Measurements from ENCODE around the gene ADAMTS16. TPM values are rescaled to one million over a fixed set of nuclear protein-coding genes. Genes with fewer than 3 reads are reported as not detected.

Gene ADAMTS16
- total RNA-seq, 2 experiments from 2014 or later = not detected

GRCh38 chr5:5242056-5242455 is 101.9 kb downstream of the ADAMTS16 start:
- intact Hi-C loops (cut with DNase I, micrococcal nuclease) = no loop called here
- H3K27me3 Mint-ChIP-seq = no peaks in the 10 kb centered on the region
- H3K4me3 ChIP-seq (ENCODE audit: low read length) = no peak overlapping the region
- DNase-seq (no peak), ATAC-seq (ENCODE audit: poor library complexity) (no peak)
- H3K36me3 Mint-ChIP-seq (ENCODE audit: low read depth) = no peaks in the 10 kb centered on the region
- no peak for TF ChIP-seq CTCF (IDR thresholded peaks at IDR 0.05)
- no peak overlapping the region for H3K27ac Mint-ChIP-seq
- no peak overlapping the region for H3K4me3 Mint-ChIP-seq
- H3K27me3 ChIP-seq (ENCODE audit: control insufficient read depth in 1 of 2, insufficient read depth in 2 of 2, low read length in 2 of 2) = no peaks in the 10 kb centered on the region
- peaks cover 0 to 8% of the 10 kb centered on the region in 2 experiments for H3K9me3 ChIP-seq (ENCODE audit: control insufficient read depth in 1 of 2, insufficient read depth in 1 of 2, low read length in 2 of 2)
- no peaks in the 10 kb centered on the region for H3K4me1 ChIP-seq (ENCODE audit: insufficient read depth, low read length)
- H3K36me3 ChIP-seq (ENCODE audit: insufficient read depth, low read length) = no peaks in the 10 kb centered on the region
- no peaks in the 10 kb centered on the region for H3K4me1 Mint-ChIP-seq (ENCODE audit: low read depth)
- no peak overlapping the region for H3K27ac ChIP-seq (ENCODE audit: low read depth in 1 of 2, low read length in 2 of 2)
- CTCF ChIA-PET = no interaction called here
- POLR2A ChIA-PET = no interaction called here
- H3K9me3 Mint-ChIP-seq = no peaks in the 10 kb centered on the region

GRCh38 chr5:5246736-5247135 is 106.6 kb downstream of the ADAMTS16 start:
- Mint-ChIP-seq H3K36me3 (ENCODE audit: low read depth) (no peaks in the 10 kb centered on the region), H3K9me3 (no peaks in the 10 kb centered on the region), H3K27me3 (no peaks in the 10 kb centered on the region), H3K27ac (no peak overlapping the region), H3K4me3 (no peak overlapping the region), H3K4me1 (ENCODE audit: low read depth) (no peaks in the 10 kb centered on the region)
- TF ChIP-seq CTCF (IDR thresholded peaks at IDR 0.05) = no peak
- Histone ChIP-seq H3K27me3 (ENCODE audit: control insufficient read depth in 1 of 2, insufficient read depth in 2 of 2, low read length in 2 of 2) (no peaks in the 10 kb centered on the region), H3K4me1 (ENCODE audit: insufficient read depth, low read length) (no peaks in the 10 kb centered on the region), H3K36me3 (ENCODE audit: insufficient read depth, low read length) (no peaks in the 10 kb centered on the region), H3K9me3 (ENCODE audit: control insufficient read depth in 1 of 2, insufficient read depth in 1 of 2, low read length in 2 of 2) (peaks cover 0 to 4% of the 10 kb centered on the region in 2 experiments), H3K4me3 (ENCODE audit: low read length) (no peak overlapping the region), H3K27ac (ENCODE audit: low read depth in 1 of 2, low read length in 2 of 2) (no peak overlapping the region)
- POLR2A ChIA-PET = no interaction called here
- DNase-seq (no peak), ATAC-seq (ENCODE audit: poor library complexity) (no peak)
- CTCF ChIA-PET = no interaction called here
- intact Hi-C loops (cut with DNase I, micrococcal nuclease) = no loop called here

GRCh38 chr5:5250758-5251157 is 110.6 kb downstream of the ADAMTS16 start:
- Mint-ChIP-seq H3K27me3 (no peaks in the 10 kb centered on the region), H3K36me3 (ENCODE audit: low read depth) (no peaks in the 10 kb centered on the region), H3K4me3 (no peak overlapping the region), H3K27ac (no peak overlapping the region), H3K9me3 (peaks cover 6% of the 10 kb centered on the region), H3K4me1 (ENCODE audit: low read depth) (no peaks in the 10 kb centered on the region)
- Histone ChIP-seq H3K9me3 (ENCODE audit: control insufficient read depth in 1 of 2, insufficient read depth in 1 of 2, low read length in 2 of 2) (peaks cover 0 to 4% of the 10 kb centered on the region in 2 experiments), H3K4me3 (ENCODE audit: low read length) (no peak overlapping the region), H3K27me3 (ENCODE audit: control insufficient read depth in 1 of 2, insufficient read depth in 2 of 2, low read length in 2 of 2) (no peaks in the 10 kb centered on the region), H3K27ac (ENCODE audit: low read depth in 1 of 2, low read length in 2 of 2) (no peak overlapping the region), H3K36me3 (ENCODE audit: insufficient read depth, low read length) (no peaks in the 10 kb centered on the region), H3K4me1 (ENCODE audit: insufficient read depth, low read length) (no peaks in the 10 kb centered on the region)
- POLR2A ChIA-PET = no interaction called here
- intact Hi-C loops (cut with DNase I, micrococcal nuclease) = no loop called here
- ATAC-seq (ENCODE audit: poor library complexity) (no peak), DNase-seq (no peak)
- CTCF ChIA-PET = no interaction called here
- TF ChIP-seq CTCF (IDR thresholded peaks at IDR 0.05) = no peak

All from CD4-positive, alpha-beta T cell (primary cell).